Caco-2 (cell line): ENCODE data around the gene HSPA1B. TPM values are rescaled to one million over a fixed set of nuclear protein-coding genes. Genes with fewer than 3 reads are reported as not detected.
"Not testable (repeated sequence)": the region's sequence is repeated elsewhere in the genome, so short reads cannot be mapped to it uniquely, and the experiment has no call there.

Experiments
- BruUV-seq: library from RNA; stranded (reverse); fragments of 400-500 nt; replicated peaks from 2 replicates; lab custom pipeline; 2021; lab: Mats Ljungman, UMichigan
- CTCF ChIA-PET: fragments of 300-600 bp; sonication (Branson Sonifier 250); formaldehyde crosslinking; loops from one replicate; lab custom pipeline; 2022; ENCODE audit warnings: antibody characterized with exemption; lab: Charles Lee
- POLR2A ChIA-PET: fragments of 300-600 bp; sonication (Branson Sonifier 250); formaldehyde crosslinking; loops from one replicate; lab custom pipeline; 2022; ENCODE audit warnings: antibody characterized with exemption; lab: Charles Lee
- DNase-seq, 2 experiments: peaks; one replicate each; pipeline versions ENCODE4 v3.0.0 to v3.0.0-alpha.2; 2020 to 2022
- H3K27me3 ChIP-seq: replicated peaks from 2 replicates; pipeline ENCODE4 v1.6.0; 2011; ENCODE audit warnings: low read length; ENCODE audit not compliant: control insufficient read depth, insufficient read depth
- H3K36me3 ChIP-seq: 2 replicates; pipeline ENCODE4 v1.5.1; 2011; ENCODE audit warnings: low read length; ENCODE audit not compliant: control insufficient read depth, insufficient read depth
- H3K4me1 ChIP-seq: fragments of 250-450 bp; sonication (Bioruptor Pico); 2 replicates; pipeline ENCODE4 v1.5.1; 2020; ENCODE audit warnings: mild to moderate bottlenecking
- H3K4me3 ChIP-seq: 2 replicates; pipeline ENCODE4 v1.5.1; 2011; ENCODE audit warnings: low read depth, mild to moderate bottlenecking, control low read depth, low read length
- H3K9me3 ChIP-seq: fragments of 250-450 bp; sonication (Bioruptor Pico); 2 replicates; pipeline ENCODE4 v1.5.1; 2020; ENCODE audit warnings: mild to moderate bottlenecking, moderate library complexity
- H3K27ac Mint-ChIP-seq: one replicate; pipeline ENCODE4 v1.8.0; 2022; ENCODE audit warnings: mixed read lengths; ENCODE audit not compliant: unreplicated experiment
- H3K27me3 Mint-ChIP-seq: one replicate; pipeline ENCODE4 v1.8.0; 2022; ENCODE audit warnings: mixed read lengths; ENCODE audit not compliant: insufficient read depth, unreplicated experiment
- H3K36me3 Mint-ChIP-seq: one replicate; pipeline ENCODE4 v1.8.0; 2022; ENCODE audit warnings: mild to moderate bottlenecking, mixed read lengths; ENCODE audit not compliant: insufficient read depth, unreplicated experiment
- H3K4me1 Mint-ChIP-seq: one replicate; pipeline ENCODE4 v1.8.0; 2022; ENCODE audit warnings: low read depth, mixed read lengths; ENCODE audit not compliant: unreplicated experiment
- H3K4me3 Mint-ChIP-seq: one replicate; pipeline ENCODE4 v1.8.0; 2022; ENCODE audit warnings: mild to moderate bottlenecking, moderate library complexity, mixed read lengths; ENCODE audit not compliant: unreplicated experiment
- H3K9me3 Mint-ChIP-seq: one replicate; pipeline ENCODE4 v1.8.0; 2022; ENCODE audit warnings: mixed read lengths; ENCODE audit not compliant: unreplicated experiment
- CTCF ChIP-seq, 2 experiments: fragments of 200-600 bp in 1 of 2; IDR thresholded peaks; 1 replicate in 1 of 2; 2 replicates in 1 of 2; pipeline versions ENCODE4 v1.5.1 to v1.8.0; 2011 to 2022; ENCODE audit warnings: antibody characterized with exemption in 1 of 2, control low read depth in 1 of 2, inconsistent platforms in 1 of 2, low read depth in 1 of 2, low read length in 1 of 2, mild to moderate bottlenecking in 1 of 2, moderate library complexity in 1 of 2; ENCODE audit not compliant: insufficient read depth in 1 of 2, severe bottlenecking in 1 of 2, unreplicated experiment in 1 of 2
- intact Hi-C: fragments of 100-400 bp; cut with micrococcal nuclease; formaldehyde crosslinking; loops from one replicate; pipeline ENCODE4 v1.10.0; 2022; ENCODE audit not compliant: unreplicated experiment
- total RNA-seq: library from RNA; stranded (reverse); gene quantifications from 2 replicates; pipeline ENCODE4 v1.2.3, GENCODE V29; 2022

Gene HSPA1B
- total RNA-seq, 1 experiment from 2014 or later = 99.0 TPM

GRCh38 chr6:31851485-31851832 lies 23.9 kb downstream of the HSPA1B start:
- no peak overlapping the region for H3K4me3 Mint-ChIP-seq
- H3K27ac Mint-ChIP-seq = peak overlapping the region; percentile 59
- peaks cover 16% of the 10 kb centered on the region for H3K4me1 Mint-ChIP-seq
- Histone ChIP-seq H3K36me3 (no peaks in the 10 kb centered on the region), H3K9me3 (no peaks in the 10 kb centered on the region), H3K27me3 (no peaks in the 10 kb centered on the region), H3K4me1 (peaks cover 28% of the 10 kb centered on the region), H3K4me3 (no peak overlapping the region)
- H3K36me3 Mint-ChIP-seq = peaks cover 16% of the 10 kb centered on the region
- no peaks in the 10 kb centered on the region for H3K9me3 Mint-ChIP-seq
- no peak for DNase-seq
- ChIA-PET POLR2A (interaction anchor here (0.7 kb wide), 1 partner anchor 131 kb away, joined by 5 read pairs; no protein-coding TSS in a partner anchor), CTCF (no interaction called here)
- H3K27me3 Mint-ChIP-seq = no peaks in the 10 kb centered on the region
- intact Hi-C loops = no loop called here
- BruUV-seq = TSS peak; percentile 16
- no peak for TF ChIP-seq CTCF (IDR thresholded peaks at IDR 0.05; ENCODE audit: insufficient read depth in 1 of 2, low read depth in 1 of 2, low read length in 1 of 2, severe bottlenecking in 1 of 2, unreplicated experiment in 1 of 2)

- Mint-ChIP-seq H3K36me3 (peaks cover 23% of the 10 kb centered on the region), H3K27ac (peak overlapping the region; percentile 59), H3K4me1 (peaks cover 10% of the 10 kb centered on the region)
- H3K9me3 ChIP-seq, H3K4me3 Mint-ChIP-seq, H3K4me3 ChIP-seq, DNase-seq, H3K36me3 ChIP-seq, H3K27me3 Mint-ChIP-seq, intact Hi-C loops, H3K9me3 Mint-ChIP-seq, BruUV-seq, CTCF ChIA-PET, H3K27me3 ChIP-seq: not testable (repeated sequence)
- peaks cover 21% of the 10 kb centered on the region for H3K4me1 ChIP-seq
- POLR2A ChIA-PET = interaction anchor here (0.8 to 0.9 kb wide), 2 partner anchors 11 to 37 kb away, joined by 3 read pairs; partner anchors contain the start of genes HSPA1A, HSPA1L and NEU1
These were observed 24.6 kb downstream of the HSPA1B start for GRCh38 chr6:31851980-31852718.

- H3K36me3 ChIP-seq, CTCF ChIA-PET, H3K4me3 Mint-ChIP-seq, H3K9me3 Mint-ChIP-seq, BruUV-seq, DNase-seq, H3K9me3 ChIP-seq, H3K4me1 ChIP-seq, H3K27me3 Mint-ChIP-seq, H3K4me3 ChIP-seq, intact Hi-C loops, H3K27ac Mint-ChIP-seq, H3K27me3 ChIP-seq: not testable (repeated sequence)
- H3K4me1 Mint-ChIP-seq = peaks cover 15% of the 10 kb centered on the region
- H3K36me3 Mint-ChIP-seq = peaks cover 59% of the 10 kb centered on the region
- POLR2A ChIA-PET = interaction anchor here (0.6 kb wide), 1 partner anchor 288 kb away, joined by 3 read pairs; no protein-coding TSS in a partner anchor
These were observed 30.2 kb downstream of the HSPA1B start for GRCh38 chr6:31857774-31858173.

- Histone ChIP-seq H3K4me1 (0 out of 2 replicates have a peak, but pooled peaks cover 6% of the 10 kb centered on the region), H3K36me3 (peaks cover 9% of the 10 kb centered on the region), H3K4me3 (no peak overlapping the region), H3K9me3 (no peaks in the 10 kb centered on the region), H3K27me3 (no peaks in the 10 kb centered on the region)
- BruUV-seq = no TSS peak
- intact Hi-C loops = no loop called here
- Mint-ChIP-seq H3K4me1 (peaks cover 18% of the 10 kb centered on the region), H3K9me3 (no peaks in the 10 kb centered on the region), H3K27ac (no peak overlapping the region), H3K36me3 (peaks cover 68% of the 10 kb centered on the region), H3K27me3 (no peaks in the 10 kb centered on the region), H3K4me3 (no peak overlapping the region)
- TF ChIP-seq CTCF (IDR thresholded peaks at IDR 0.05; ENCODE audit: insufficient read depth in 1 of 2, low read depth in 1 of 2, low read length in 1 of 2, severe bottlenecking in 1 of 2, unreplicated experiment in 1 of 2) = no peak
- ChIA-PET CTCF (no interaction called here), POLR2A (no interaction called here)
- DNase-seq = no peak
These were observed 31.2 kb downstream of the HSPA1B start for GRCh38 chr6:31858707-31859106.
